Adrenal gland (tissue), 5 donors: ENCODE measurements around the gene MALRD1.

Experiments used
- POLR2A ChIP-seq, 2 donors: fragments of 450-650 bp; IDR thresholded peaks; one replicate each; pipeline ENCODE4 v1.6.1; 2017; ENCODE audit warnings: antibody characterized with exemption in 2 of 2, mild to moderate bottlenecking in 2 of 2, moderate library complexity in 1 of 2
- TF ChIP-seq, protein P1 (sequence below), 6 experiments: fragments of 450-650 bp in 4 of 6; fragments of 200-600 bp in 2 of 6; sonication (generic) in 1 of 6; IDR thresholded peaks; 1 replicate in 5 of 6; 2 replicates in 1 of 6; pipeline versions ENCODE4 v1.5.1 to v1.8.0; 2016 to 2021; ENCODE audit warnings: antibody characterized with exemption in 6 of 6, mild to moderate bottlenecking in 2 of 6, moderate library complexity in 1 of 6
- donor health status: DM: no; HTN: no; CAD: no.

DNA sequence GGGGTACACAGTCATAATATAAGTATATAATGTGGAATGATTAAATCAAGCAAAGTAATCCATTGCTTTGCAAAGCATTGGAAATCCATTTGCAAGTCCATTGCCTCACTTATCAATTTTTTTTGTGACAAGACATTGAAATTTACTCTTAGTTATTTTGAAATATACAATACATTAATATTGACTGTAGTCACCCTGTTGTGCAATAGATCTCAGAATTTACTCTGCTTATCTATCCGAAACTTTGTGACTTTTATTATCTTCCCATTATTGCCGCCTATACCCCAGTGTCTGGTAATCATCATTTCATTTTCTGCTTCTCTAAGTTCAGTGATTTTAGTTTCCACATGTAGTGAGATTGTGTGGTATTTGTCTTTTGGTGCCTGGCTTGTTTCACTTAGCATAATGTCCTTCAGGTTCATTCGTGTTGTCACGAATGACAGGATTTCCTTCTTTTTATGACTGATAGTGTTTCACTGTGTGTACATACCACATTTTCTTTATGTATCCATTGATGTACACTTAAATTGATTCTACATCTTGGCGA lies 5.8 kb downstream of the MALRD1 start:
- TF ChIP-seq, protein P1, sequence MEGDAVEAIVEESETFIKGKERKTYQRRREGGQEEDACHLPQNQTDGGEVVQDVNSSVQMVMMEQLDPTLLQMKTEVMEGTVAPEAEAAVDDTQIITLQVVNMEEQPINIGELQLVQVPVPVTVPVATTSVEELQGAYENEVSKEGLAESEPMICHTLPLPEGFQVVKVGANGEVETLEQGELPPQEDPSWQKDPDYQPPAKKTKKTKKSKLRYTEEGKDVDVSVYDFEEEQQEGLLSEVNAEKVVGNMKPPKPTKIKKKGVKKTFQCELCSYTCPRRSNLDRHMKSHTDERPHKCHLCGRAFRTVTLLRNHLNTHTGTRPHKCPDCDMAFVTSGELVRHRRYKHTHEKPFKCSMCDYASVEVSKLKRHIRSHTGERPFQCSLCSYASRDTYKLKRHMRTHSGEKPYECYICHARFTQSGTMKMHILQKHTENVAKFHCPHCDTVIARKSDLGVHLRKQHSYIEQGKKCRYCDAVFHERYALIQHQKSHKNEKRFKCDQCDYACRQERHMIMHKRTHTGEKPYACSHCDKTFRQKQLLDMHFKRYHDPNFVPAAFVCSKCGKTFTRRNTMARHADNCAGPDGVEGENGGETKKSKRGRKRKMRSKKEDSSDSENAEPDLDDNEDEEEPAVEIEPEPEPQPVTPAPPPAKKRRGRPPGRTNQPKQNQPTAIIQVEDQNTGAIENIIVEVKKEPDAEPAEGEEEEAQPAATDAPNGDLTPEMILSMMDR (IDR thresholded peaks at IDR 0.05), result no peak
- no peak for TF ChIP-seq POLR2A (IDR thresholded peaks at IDR 0.05)
